Activated T-cell treated with anti-CD3 and anti-CD28 coated beads, Interleukin-2, amount 50 U/mL, for 72 hours (primary cell): ENCODE results near the gene ATP5MG. TPM values are rescaled to one million over a fixed set of nuclear protein-coding genes. Genes with fewer than 3 reads are reported as not detected.

Source experiments
- ATAC-seq, 2 donors: fragments of 150-1000 bp; cut with Tn5 transposase; replicated peaks in 1 of 2; 2 replicates each; pipeline ENCODE4 v1.10.0; 2021; ENCODE audit warnings: moderate library complexity in 2 of 2, mild to moderate bottlenecking in 1 of 2
- DNase-seq, 2 donors: peaks; one replicate each; pipeline ENCODE4 v3.0.0; 2021 to 2022; ENCODE audit warnings: mixed read lengths in 1 of 2
- H3K27ac Mint-ChIP-seq: one replicate; pipeline ENCODE4 v1.8.0; 2022; ENCODE audit warnings: mild to moderate bottlenecking, moderate library complexity, mixed read lengths
- H3K27me3 Mint-ChIP-seq: one replicate; pipeline ENCODE4 v1.8.0; 2022; ENCODE audit warnings: low read depth, mixed read lengths
- H3K36me3 Mint-ChIP-seq, 2 donors: one replicate each; pipeline ENCODE4 v1.8.0; 2022; ENCODE audit warnings: mixed read lengths in 2 of 2, mild to moderate bottlenecking in 1 of 2; ENCODE audit not compliant: insufficient read depth in 2 of 2
- H3K4me1 Mint-ChIP-seq: one replicate; pipeline ENCODE4 v1.8.0; 2022; ENCODE audit warnings: low read depth, mixed read lengths
- H3K4me3 Mint-ChIP-seq, 2 donors: one replicate each; pipeline ENCODE4 v1.8.0; 2022; ENCODE audit warnings: mild to moderate bottlenecking in 2 of 2, mixed read lengths in 2 of 2, moderate library complexity in 2 of 2
- H3K9me3 Mint-ChIP-seq, 2 donors: one replicate each; pipeline ENCODE4 v1.8.0; 2022; ENCODE audit warnings: mixed read lengths in 2 of 2
- total RNA-seq, 2 donors: library from RNA; stranded (reverse); gene quantifications; one replicate each; pipeline ENCODE4 v1.2.3, GENCODE V29; 2022

The ATP5MG gene
- total RNA-seq, 2 donors from 2014 or later: 176 to 225 TPM

DNA sequence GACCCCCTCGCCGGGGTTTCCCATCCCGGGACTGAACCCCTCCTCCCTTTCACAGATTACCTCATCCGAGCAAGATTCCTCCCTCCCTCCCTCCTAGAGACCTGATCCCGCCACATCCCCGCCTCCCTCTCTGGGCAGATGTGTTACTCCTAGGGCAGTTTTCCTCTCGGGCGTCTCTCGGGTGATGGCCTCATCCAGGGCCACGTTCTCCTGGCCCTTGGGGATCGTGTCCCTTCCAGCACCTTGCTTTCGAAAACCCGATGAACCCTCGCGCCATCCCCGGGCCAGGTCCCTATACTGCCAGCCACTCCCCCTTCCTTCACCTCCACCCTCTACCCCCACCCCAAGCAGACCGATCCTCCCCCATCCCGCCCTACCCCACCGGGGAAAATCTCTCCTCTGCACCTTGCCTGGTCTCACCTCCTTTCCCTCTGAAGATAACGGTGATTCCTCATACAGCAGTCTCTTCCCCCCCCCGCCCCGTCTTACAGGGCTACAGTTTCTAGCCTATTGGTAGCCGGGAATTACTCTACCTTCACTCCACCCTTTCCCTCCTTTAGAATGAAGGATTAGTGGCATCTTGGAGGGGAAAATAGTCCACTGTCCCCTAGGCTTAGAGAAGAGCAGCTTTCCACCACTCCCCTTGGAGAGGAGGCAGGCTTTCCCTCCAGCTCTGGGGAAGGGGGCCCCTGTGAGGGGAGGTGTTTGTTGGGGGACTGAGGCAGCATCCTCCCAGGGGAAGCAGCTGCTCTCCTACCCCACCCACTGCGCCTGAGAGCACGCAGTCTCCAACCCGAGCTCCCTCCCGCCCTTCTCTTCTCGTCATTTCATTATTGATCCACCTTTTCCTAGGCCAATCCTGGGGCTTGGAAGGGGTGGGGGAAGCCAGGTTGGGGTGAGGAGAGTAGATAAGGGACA lies 36.1 kb downstream of the ATP5MG start:
- DNase-seq: peak; percentile 54 to 61
- H3K27ac Mint-ChIP-seq: peak overlapping the region; percentile 52
- H3K9me3 Mint-ChIP-seq: no peaks in the 10 kb centered on the region
- no peak for ATAC-seq
- peaks cover 4 to 11% of the 10 kb centered on the region in 2 donors for H3K36me3 Mint-ChIP-seq
- peaks cover 58% of the 10 kb centered on the region for H3K4me1 Mint-ChIP-seq
- no peaks in the 10 kb centered on the region for H3K27me3 Mint-ChIP-seq
- H3K4me3 Mint-ChIP-seq: peak overlapping the region; percentile 94 to 99

DNA sequence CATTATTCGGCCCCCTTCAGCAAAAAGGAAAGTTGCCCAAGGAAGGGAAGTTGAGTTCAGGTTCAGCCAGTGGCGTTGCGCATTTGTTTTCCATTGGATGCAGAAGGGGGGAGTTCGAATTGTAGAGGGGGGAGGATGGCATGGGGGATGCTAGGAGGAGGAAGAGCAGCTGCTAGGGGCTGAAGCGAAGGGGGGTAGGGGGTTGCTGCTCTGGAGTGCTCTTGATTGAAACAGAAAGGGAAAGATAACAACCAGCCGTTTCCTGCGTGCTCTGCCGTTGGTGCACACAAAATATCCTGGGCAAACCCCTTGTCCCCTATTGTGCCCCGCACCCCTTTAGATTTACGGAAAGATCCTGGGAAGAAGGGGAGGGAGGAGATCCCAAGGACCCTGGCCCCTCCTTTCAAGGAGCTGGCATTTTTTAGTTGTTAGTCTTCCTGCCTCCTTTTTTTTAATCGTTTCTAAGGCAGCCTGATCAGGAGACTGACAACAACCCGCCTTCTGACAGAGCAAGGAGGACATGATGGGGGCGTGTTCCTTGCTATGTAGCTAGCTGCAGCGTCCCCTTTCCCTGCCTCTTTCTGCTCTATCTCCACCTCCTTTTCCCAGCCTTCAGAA lies 37.0 kb downstream of the ATP5MG start:
- Mint-ChIP-seq H3K4me3 (peak overlapping the region; percentile 94 to 99), H3K4me1 (peaks cover 67% of the 10 kb centered on the region), H3K36me3 (peaks cover 4 to 11% of the 10 kb centered on the region in 2 donors), H3K9me3 (no peaks in the 10 kb centered on the region), H3K27me3 (no peaks in the 10 kb centered on the region), H3K27ac (peak overlapping the region; percentile 52)
- ATAC-seq: no peak
- peak; percentile 53 to 62 for DNase-seq

DNA sequence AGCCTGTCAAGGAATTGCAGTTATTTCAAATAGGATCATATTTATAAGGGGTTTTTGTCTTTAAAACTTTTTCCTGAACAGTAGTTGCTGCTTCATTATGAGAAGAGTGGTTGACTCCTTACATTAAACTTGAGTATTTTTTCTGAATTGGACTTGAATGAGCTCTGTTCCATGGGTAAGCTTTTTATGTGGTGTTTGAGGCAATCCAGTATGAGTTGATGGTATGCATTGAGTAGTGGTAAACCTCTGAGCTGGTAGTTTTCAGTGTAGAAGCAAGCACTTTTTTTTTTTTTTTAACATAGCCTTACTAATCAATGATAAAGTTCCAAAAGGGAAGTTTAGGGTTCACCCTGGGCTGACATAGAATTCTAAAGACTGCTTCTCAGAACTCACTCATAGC lies 38.2 kb downstream of the ATP5MG start:
- Mint-ChIP-seq H3K27ac (peak overlapping the region; percentile 52), H3K9me3 (no peaks in the 10 kb centered on the region), H3K4me1 (peaks cover 69% of the 10 kb centered on the region), H3K27me3 (no peaks in the 10 kb centered on the region), H3K4me3 (peak overlapping the region; percentile 94 to 99), H3K36me3 (peaks cover 4 to 11% of the 10 kb centered on the region in 2 donors)
- DNase-seq (peak; percentile 11 to 23), ATAC-seq (peak; percentile 25 to 39)

DNA sequence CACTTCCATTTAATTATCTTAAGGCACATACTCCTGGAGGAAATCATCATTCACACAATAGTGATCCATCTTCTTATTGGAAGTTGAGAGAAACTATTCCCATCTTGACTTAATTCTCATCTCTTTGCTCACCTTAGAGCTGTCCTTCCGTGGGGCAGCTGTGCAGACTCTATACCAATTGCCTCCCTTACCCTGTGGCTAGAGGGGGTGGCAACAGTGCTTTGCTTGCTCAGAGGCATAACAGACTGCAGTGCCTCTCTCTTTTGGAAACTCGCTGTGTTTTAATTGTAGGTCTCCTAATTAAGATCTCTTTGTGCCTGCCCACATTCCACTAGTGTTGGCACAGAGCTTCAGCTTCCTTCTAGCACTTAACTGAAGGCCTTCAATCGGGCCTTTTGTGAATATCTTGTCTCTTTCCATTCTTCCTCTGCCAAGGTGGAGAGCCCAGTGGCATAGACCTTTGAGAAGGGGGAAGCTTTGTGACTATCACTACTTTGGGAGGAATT lies 40.4 kb downstream of the ATP5MG start:
- H3K27ac Mint-ChIP-seq: peak overlapping the region; percentile 16
- H3K9me3 Mint-ChIP-seq: no peaks in the 10 kb centered on the region
- H3K4me1 Mint-ChIP-seq: peaks cover 82% of the 10 kb centered on the region
- peak overlapping the region; percentile 71 to 94 for H3K4me3 Mint-ChIP-seq
- H3K27me3 Mint-ChIP-seq: no peaks in the 10 kb centered on the region
- peaks cover 7 to 18% of the 10 kb centered on the region in 2 donors for H3K36me3 Mint-ChIP-seq
- DNase-seq: peak; percentile 8 to 19
- peak in 1 of 2 donors; percentile 16 for ATAC-seq

DNA sequence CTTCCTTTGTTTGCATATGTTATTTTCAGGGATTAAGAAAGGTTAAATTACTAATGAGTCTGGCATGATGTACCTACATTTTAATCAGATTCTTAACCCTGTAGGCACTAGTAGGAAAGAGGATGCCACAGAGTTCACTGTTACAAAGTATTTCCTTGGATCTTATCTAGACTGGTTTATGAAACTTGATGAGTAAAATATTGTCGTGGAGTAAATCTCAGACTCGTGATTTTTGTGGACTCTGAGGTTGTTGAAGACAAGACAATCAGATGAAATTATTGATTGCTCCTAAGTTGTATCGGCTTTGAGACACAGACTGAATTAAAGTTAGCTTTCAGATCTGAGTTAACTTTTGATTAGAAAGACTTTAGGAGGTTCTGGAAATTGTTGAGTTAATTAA lies 40.9 kb downstream of the ATP5MG start:
- H3K9me3 Mint-ChIP-seq: no peaks in the 10 kb centered on the region

DNA sequence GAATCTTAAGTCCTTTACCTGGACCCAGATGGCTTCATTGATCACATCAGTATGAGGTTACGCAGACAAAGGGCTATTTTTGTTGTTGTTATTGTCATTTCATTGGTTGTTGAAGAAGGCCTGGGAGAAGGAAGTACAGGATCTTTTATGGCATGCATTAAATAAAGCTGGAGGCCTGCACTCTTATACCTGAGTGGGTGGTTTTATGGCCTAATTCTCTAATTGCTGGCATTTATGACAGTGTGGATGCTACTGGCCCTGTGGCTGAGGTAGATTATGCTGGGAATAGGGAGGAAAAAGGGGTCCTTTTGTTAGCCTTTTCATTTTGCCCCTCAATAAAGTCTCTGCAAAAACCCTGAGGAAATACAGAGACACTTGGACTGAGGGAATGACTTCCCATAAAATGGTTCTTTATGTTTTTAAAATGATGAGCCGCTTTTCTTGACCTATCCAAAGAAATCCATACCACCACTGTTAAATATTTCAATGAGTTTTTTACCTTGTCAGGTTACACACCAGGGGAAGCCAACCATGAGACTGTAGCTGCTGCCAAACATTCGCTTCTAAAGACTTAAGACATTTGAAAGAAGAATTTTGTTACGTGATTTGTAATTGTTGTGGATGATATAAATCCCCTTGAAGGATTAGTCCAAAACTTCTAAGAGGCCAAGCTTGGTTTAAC lies 41.6 kb downstream of the ATP5MG start:
- Mint-ChIP-seq H3K4me1 (peaks cover 94% of the 10 kb centered on the region), H3K27me3 (no peaks in the 10 kb centered on the region), H3K27ac (peak overlapping the region; percentile 16), H3K36me3 (peaks cover 4 to 22% of the 10 kb centered on the region in 2 donors), H3K4me3 (peak overlapping the region; percentile 71 to 94), H3K9me3 (no peaks in the 10 kb centered on the region)
- ATAC-seq (peak; percentile 0 to 6), DNase-seq (no peak)

More for the DNA sequence above, 40.9 kb downstream of the ATP5MG start:
- Mint-ChIP-seq H3K36me3 (peaks cover 6 to 21% of the 10 kb centered on the region in 2 donors), H3K4me3 (peak overlapping the region; percentile 71 to 94), H3K4me1 (peaks cover 87% of the 10 kb centered on the region), H3K27me3 (no peaks in the 10 kb centered on the region), H3K27ac (peak overlapping the region; percentile 16)
- DNase-seq (no peak), ATAC-seq (peak in 1 of 2 donors; percentile 6)

DNA sequence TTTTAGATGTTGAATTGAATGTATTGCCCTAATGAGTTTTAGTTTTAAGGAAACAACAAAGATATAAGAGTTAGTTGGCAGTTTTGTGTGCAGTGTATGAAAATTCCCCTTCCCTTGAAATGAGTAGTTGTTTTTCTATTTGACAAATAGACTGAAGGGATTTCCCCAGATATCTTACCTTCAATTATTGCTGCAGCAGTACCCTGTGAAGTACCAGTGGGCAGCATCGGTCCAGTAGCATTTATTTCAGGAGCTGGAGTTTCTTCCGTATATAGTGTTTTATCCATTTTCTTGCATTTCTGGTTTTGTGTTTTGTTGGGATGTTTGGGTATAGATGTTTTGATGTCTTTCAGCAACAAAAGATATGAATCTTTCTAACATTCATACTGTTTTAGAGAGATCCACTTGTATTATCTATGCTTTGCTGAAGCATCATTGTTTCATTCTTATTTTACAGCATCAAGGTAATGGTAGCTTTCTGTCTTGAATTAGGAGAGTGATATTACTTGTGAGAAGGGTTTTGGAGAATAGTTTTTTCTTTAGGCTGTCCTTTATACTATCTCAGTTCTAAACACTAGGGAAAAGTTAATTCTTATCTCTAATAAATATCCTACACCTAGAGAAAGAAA lies 42.3 kb downstream of the ATP5MG start:
- peak; percentile 67 to 68 for ATAC-seq
- Mint-ChIP-seq H3K36me3 (peaks cover 4 to 22% of the 10 kb centered on the region in 2 donors), H3K9me3 (no peaks in the 10 kb centered on the region), H3K27ac (peak overlapping the region; percentile 16), H3K4me3 (peak overlapping the region; percentile 71 to 94), H3K4me1 (peaks cover 100% of the 10 kb centered on the region), H3K27me3 (no peaks in the 10 kb centered on the region)
- peak in 1 of 2 donors; percentile 22 for DNase-seq

DNA sequence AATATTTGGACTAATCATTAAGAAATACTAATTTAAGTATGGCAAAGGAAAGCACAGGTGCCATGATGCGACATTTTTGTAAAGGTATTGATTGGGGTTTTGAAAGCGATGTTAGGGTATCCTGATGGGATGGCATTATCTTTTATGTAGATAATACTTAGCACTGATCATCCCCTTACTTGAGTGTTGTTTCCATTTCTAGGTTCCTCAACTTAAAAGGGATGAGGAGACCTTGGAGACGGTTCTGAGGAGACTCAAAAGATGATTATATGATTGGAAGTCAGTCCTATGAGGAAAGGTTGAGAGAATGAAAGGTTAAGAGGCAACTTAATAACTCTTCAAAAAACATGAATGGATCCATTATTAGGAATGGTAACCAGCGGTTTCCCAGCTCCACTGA lies 46.0 kb downstream of the ATP5MG start:
- Mint-ChIP-seq H3K9me3 (no peaks in the 10 kb centered on the region), H3K36me3 (peaks cover 5 to 22% of the 10 kb centered on the region in 2 donors), H3K27me3 (no peaks in the 10 kb centered on the region), H3K4me3 (peak overlapping the region in 1 of 2 donors; percentile 67), H3K27ac (peak overlapping the region; percentile 43), H3K4me1 (peaks cover 74% of the 10 kb centered on the region)
- no peak for DNase-seq
- ATAC-seq: no peak

DNA sequence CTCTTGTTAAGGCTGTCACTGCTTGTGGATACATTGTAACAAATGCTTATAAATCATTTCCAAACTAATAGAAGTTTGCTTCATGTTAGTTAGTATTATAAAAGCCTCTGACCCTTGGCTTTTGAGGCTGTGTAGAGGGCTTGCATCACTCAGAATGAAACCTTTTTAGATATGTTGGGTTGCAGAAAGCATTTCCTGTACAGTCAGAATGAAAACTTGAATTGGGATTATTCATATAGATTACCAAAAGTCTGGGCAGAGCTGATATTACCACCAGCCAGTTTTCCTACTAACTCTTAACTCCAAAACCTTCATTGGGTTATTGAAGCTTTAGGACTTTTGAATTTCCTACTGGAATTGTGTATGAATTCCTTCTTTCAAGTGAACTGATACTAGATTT lies 46.9 kb downstream of the ATP5MG start:
- peak overlapping the region; percentile 17 to 73 for H3K4me3 Mint-ChIP-seq
- DNase-seq: peak; percentile 8 to 14
- no peaks in the 10 kb centered on the region for H3K9me3 Mint-ChIP-seq
- peaks cover 6 to 26% of the 10 kb centered on the region in 2 donors for H3K36me3 Mint-ChIP-seq
- ATAC-seq: peak; percentile 72 to 80
- peak overlapping the region; percentile 66 for H3K27ac Mint-ChIP-seq
- H3K4me1 Mint-ChIP-seq: peaks cover 73% of the 10 kb centered on the region
- H3K27me3 Mint-ChIP-seq: no peaks in the 10 kb centered on the region

DNA sequence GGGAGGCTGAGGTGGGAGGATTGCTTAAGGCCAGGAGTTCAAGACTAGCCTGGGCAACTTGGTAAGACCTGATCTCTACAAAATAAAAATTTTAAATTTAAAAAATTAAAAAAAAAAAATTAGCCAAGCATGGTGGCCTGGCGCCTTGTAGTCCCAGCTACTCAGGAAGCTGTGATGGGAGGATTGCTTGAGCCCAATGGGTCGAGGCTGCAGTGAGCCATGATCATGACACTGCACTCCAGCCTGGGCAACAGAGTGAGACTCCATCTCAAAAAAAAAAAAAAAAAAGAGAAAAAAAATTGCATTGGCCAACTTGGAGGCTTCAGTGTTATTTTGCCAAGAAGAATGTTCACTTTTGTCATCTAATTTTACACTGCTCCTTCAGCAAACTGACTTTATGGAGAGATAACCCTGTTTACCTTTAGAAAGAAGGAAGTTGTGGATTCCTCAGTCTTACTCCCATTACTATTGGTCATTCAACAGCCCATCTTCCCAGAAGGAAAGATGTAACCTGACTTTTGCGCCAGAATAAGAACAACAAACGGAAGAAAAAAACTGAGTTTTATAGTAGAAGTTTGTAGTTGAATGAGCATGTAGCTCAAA lies 48.0 kb downstream of the ATP5MG start:
- H3K4me3 Mint-ChIP-seq: peak overlapping the region in 1 of 2 donors; percentile 14
- H3K36me3 Mint-ChIP-seq: peaks cover 10 to 26% of the 10 kb centered on the region in 2 donors
- H3K27me3 Mint-ChIP-seq: no peaks in the 10 kb centered on the region
- peaks cover 63% of the 10 kb centered on the region for H3K4me1 Mint-ChIP-seq
- peak overlapping the region; percentile 30 for H3K27ac Mint-ChIP-seq
- no peaks in the 10 kb centered on the region for H3K9me3 Mint-ChIP-seq
- DNase-seq (no peak), ATAC-seq (no peak)

DNA sequence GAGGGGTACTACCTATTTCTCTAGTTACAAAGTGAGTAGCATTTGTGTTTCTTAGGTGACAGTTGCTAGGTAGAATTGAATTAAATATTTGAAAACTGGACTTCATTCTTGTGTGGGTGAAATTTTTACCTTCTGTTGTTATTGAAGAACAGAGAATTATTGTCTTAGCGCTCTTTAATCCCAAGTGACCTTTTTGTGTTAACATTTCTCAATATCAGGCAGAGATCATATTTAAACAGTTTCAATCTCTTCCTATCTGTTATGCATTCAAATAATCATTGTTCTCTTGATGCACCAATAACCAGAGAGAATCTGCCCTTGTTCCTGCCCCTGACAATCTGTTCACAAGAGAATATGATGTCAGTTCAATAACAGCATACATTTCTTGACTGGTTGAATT lies 49.0 kb downstream of the ATP5MG start:
- Mint-ChIP-seq H3K27ac (peak overlapping the region; percentile 2), H3K27me3 (no peaks in the 10 kb centered on the region), H3K36me3 (peaks cover 7 to 21% of the 10 kb centered on the region in 2 donors), H3K4me1 (peaks cover 52% of the 10 kb centered on the region), H3K4me3 (peak overlapping the region in 1 of 2 donors; percentile 0), H3K9me3 (no peaks in the 10 kb centered on the region)
- DNase-seq (no peak), ATAC-seq (no peak)
